WTC11 (cell line): ENCODE measurements around the gene TOR1A.

Experiments used
- FOXJ3 ChIP-seq: sonication (generic); formaldehyde crosslinking; IDR thresholded peaks from 2 replicates; pipeline ENCODE4 v1.9.0; 2021; ENCODE audit warnings: missing genetic modification reagents, mild to moderate bottlenecking, borderline replicate concordance
- RELA ChIP-seq: sonication (generic); formaldehyde crosslinking; IDR thresholded peaks from 2 replicates; pipeline ENCODE4 v1.8.1; 2022; ENCODE audit warnings: missing genetic modification reagents, mild to moderate bottlenecking, borderline replicate concordance
- TF ChIP-seq, protein P1 (sequence below): sonication (generic); formaldehyde crosslinking; conservative IDR thresholded peaks from 2 replicates; pipeline ENCODE4 v1.8.1; 2022; ENCODE audit warnings: mild to moderate bottlenecking, missing genetic modification reagents
- TF ChIP-seq, protein P2 (sequence below): fragments of 250-450 bp; sonication (Bioruptor Pico); IDR thresholded peaks from 2 replicates; pipeline ENCODE4 v1.9.0; 2021; ENCODE audit warnings: moderate library complexity, mild to moderate bottlenecking, inconsistent platforms, borderline replicate concordance
- TF ChIP-seq, protein P3 (sequence below): fragments of 200-600 bp; IDR thresholded peaks from 2 replicates; pipeline ENCODE4 v1.8.0; 2022; ENCODE audit warnings: antibody characterized with exemption

DNA sequence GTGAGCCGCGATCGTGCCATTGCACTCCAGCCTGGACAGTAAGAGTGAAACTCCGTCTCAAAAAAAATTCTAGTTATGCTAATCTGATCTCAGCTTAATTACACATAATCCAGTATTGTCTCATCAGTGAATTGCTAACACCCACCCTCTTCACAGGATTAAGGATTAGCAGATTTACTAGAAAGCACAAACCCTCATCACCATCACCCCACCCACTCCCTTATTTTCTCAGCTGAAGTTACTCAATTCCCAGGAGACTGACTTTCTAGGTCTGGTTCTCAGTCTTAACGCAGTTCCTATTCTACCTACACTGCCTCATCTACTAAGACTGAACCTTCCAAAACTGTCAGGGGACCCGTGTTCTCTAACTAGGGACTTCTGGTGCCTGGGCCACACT lies 12.0 kb downstream of the TOR1A start:
- TF ChIP-seq, protein P1, sequence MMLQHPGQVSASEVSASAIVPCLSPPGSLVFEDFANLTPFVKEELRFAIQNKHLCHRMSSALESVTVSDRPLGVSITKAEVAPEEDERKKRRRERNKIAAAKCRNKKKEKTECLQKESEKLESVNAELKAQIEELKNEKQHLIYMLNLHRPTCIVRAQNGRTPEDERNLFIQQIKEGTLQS (CRISPR knock-in tag), result no peak
- TF ChIP-seq RELA (CRISPR knock-in tag), result no peak
- TF ChIP-seq, protein P2, sequence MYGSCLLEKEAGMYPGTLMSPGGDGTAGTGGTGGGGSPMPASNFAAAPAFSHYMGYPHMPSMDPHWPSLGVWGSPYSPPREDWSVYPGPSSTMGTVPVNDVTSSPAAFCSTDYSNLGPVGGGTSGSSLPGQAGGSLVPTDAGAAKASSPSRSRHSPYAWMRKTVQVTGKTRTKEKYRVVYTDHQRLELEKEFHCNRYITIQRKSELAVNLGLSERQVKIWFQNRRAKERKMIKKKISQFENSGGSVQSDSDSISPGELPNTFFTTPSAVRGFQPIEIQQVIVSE (CRISPR knock-in tag), result no peak
- TF ChIP-seq FOXJ3 (CRISPR knock-in tag), result no peak
- TF ChIP-seq, protein P3, sequence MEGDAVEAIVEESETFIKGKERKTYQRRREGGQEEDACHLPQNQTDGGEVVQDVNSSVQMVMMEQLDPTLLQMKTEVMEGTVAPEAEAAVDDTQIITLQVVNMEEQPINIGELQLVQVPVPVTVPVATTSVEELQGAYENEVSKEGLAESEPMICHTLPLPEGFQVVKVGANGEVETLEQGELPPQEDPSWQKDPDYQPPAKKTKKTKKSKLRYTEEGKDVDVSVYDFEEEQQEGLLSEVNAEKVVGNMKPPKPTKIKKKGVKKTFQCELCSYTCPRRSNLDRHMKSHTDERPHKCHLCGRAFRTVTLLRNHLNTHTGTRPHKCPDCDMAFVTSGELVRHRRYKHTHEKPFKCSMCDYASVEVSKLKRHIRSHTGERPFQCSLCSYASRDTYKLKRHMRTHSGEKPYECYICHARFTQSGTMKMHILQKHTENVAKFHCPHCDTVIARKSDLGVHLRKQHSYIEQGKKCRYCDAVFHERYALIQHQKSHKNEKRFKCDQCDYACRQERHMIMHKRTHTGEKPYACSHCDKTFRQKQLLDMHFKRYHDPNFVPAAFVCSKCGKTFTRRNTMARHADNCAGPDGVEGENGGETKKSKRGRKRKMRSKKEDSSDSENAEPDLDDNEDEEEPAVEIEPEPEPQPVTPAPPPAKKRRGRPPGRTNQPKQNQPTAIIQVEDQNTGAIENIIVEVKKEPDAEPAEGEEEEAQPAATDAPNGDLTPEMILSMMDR, result no peak
